Right lobe of liver (tissue), 6 donors: Measurements from ENCODE around the gene INMT. TPM values are rescaled to one million over a fixed set of nuclear protein-coding genes. Genes with fewer than 3 reads are reported as not detected.

Source experiments
- ATAC-seq, 4 donors: fragments of 200-7000 bp; cut with Tn5 transposase; one replicate each; pipeline ENCODE4 v1.9.1; 2020; ENCODE audit warnings: mild to moderate bottlenecking in 4 of 4, moderate library complexity in 4 of 4
- DNase-seq, 3 donors: peaks; one replicate each; pipeline ENCODE4 v3.0.0-alpha.2; 2020
- H3K27ac ChIP-seq, 3 donors: fragments of 200-600 bp; one replicate each; pipeline ENCODE4 v1.8.0; 2022
- H3K27me3 ChIP-seq, 2 donors: fragments of 200-600 bp; one replicate each; pipeline ENCODE4 v1.8.0; 2022
- H3K36me3 ChIP-seq, 4 donors: fragments of 200-600 bp; sonication (generic) in 1 of 4; one replicate each; pipeline versions ENCODE4 v1.5.1 to v1.8.0; 2017 to 2022; ENCODE audit warnings: control low read depth in 1 of 4
- H3K4me1 ChIP-seq, 4 donors: fragments of 200-600 bp; sonication (generic) in 1 of 4; one replicate each; pipeline versions ENCODE4 v1.5.1 to v1.8.0; 2017 to 2022; ENCODE audit warnings: control low read depth in 1 of 4
- H3K4me3 ChIP-seq, 3 donors: fragments of 200-600 bp; one replicate each; pipeline ENCODE4 v1.8.0; 2022
- H3K9me3 ChIP-seq, 4 donors: fragments of 200-600 bp; sonication (generic) in 1 of 4; one replicate each; pipeline versions ENCODE4 v1.5.1 to v1.8.0; 2017 to 2022; ENCODE audit warnings: control low read depth in 1 of 4
- POLR2A ChIP-seq: fragments of 450-650 bp; IDR thresholded peaks from one replicate; pipeline ENCODE4 v1.6.1; 2017; ENCODE audit warnings: antibody characterized with exemption, mild to moderate bottlenecking
- WGBS: methylation state at CpG from one replicate; pipeline ENCODE4 v1.1.6; 2018; ENCODE audit warnings: low coverage, low lambda C conversion rate; ENCODE audit not compliant: insufficient coverage; ENCODE audit errors: missing lambda C conversion rate; 5-methylcytosine and 5-hydroxymethylcytosine counted together
- intact Hi-C, 2 donors: fragments of 100-400 bp; cut with DNase I; formaldehyde crosslinking; loops; one replicate each; pipeline versions ENCODE4 v1.11.2 to v1.14.1; 2022
- total RNA-seq, 6 experiments: library from RNA; depleted of rRNA in 2 of 6; stranded (reverse); fragments of >200 nt in 2 of 6; fragmentation: NEBNext Ultra II Directional in 3 of 6; extraction: Animal tissue kit (Norgen Biotek cat#: 25700) in 3 of 6; gene quantifications; one replicate each; pipeline versions ENCODE4 v1.1.0 to v1.2.4, GENCODE V29; 2016 to 2023
- TF ChIP-seq, protein P1 (sequence below), 4 donors: fragments of 200-600 bp in 3 of 4; fragments of 450-650 bp in 1 of 4; IDR thresholded peaks; one replicate each; pipeline versions ENCODE4 v1.5.1 to v1.8.0; 2016 to 2022; ENCODE audit warnings: antibody characterized with exemption in 4 of 4, mild to moderate bottlenecking in 2 of 4
- donor health status: DM: no; HTN: yes; CAD: no.
- donor health status: DM: no; HTN: no; CAD: no.
- donor health status: DM: no; HTN: no; CAD: no.
- donor health status: DM: no; HTN: yes; CAD: no.
- donor health status: DM: no; HTN: yes; CAD: no.

Gene INMT
- total RNA-seq, 6 experiments from 2014 or later = 14.7 to 58.9 (median 35.5) TPM

DNA sequence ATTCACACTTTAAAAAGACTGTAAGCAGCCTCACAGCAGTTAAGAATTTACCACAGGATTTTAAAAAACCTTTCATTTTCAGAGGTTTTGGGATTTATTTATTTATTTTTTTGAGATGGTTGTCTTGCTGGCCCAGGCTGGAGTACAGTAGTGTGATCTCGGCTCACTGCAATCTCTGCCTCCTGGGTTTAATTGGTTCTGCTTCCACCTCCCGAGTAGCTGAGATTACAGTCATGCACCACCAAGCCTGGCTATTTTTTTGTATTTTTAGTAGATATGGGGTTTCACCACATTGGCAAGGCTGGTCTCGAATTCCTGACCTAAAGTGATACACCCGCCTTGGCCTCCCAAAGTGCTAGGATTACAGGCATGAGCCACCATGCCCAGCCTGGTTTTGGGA is 38.4 kb downstream of the INMT start:
- no peak for DNase-seq
- no peaks in the 10 kb centered on the region for H3K9me3 ChIP-seq
- TF ChIP-seq, protein P1, sequence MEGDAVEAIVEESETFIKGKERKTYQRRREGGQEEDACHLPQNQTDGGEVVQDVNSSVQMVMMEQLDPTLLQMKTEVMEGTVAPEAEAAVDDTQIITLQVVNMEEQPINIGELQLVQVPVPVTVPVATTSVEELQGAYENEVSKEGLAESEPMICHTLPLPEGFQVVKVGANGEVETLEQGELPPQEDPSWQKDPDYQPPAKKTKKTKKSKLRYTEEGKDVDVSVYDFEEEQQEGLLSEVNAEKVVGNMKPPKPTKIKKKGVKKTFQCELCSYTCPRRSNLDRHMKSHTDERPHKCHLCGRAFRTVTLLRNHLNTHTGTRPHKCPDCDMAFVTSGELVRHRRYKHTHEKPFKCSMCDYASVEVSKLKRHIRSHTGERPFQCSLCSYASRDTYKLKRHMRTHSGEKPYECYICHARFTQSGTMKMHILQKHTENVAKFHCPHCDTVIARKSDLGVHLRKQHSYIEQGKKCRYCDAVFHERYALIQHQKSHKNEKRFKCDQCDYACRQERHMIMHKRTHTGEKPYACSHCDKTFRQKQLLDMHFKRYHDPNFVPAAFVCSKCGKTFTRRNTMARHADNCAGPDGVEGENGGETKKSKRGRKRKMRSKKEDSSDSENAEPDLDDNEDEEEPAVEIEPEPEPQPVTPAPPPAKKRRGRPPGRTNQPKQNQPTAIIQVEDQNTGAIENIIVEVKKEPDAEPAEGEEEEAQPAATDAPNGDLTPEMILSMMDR (IDR thresholded peaks at IDR 0.05) = no peak
- TF ChIP-seq POLR2A = no peak
- H3K27me3 ChIP-seq = no peaks in the 10 kb centered on the region
- no peak overlapping the region for H3K4me3 ChIP-seq
- 89% methylated on average over 4 of the region's 4 CpGs for WGBS
- H3K27ac ChIP-seq = no peak overlapping the region
- H3K36me3 ChIP-seq = peaks cover 0 to 2% (median 0%) of the 10 kb centered on the region in 4 donors
- ATAC-seq = no peak
- intact Hi-C loops = no loop called here
- H3K4me1 ChIP-seq = no peaks in the 10 kb centered on the region

DNA sequence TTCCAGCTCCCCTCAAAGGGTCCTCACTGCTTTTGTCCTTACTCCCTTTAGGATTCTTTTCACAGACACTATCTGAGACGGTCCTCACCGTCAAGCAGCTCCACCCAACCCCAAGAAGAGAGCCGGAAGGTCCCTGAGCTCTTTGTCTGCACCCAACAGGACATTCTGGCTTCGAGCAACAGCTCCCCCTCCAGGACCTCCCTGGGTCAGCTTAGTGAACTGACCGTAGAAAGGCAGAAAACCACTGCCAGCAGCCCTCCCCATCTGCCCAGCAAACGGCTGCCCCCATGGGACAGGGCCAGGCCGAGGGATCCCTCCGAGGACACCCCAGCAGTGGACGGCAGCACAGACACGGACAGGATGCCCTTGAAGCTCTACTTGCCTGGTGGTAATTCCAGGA is 39.2 kb downstream of the INMT start:
- H3K4me3 ChIP-seq = no peak overlapping the region
- no peaks in the 10 kb centered on the region for H3K9me3 ChIP-seq
- no peak overlapping the region for H3K27ac ChIP-seq
- intact Hi-C loops = no loop called here
- ATAC-seq (peak in 1 of 4 donors; percentile 22), DNase-seq (no peak)
- no peaks in the 10 kb centered on the region for H3K27me3 ChIP-seq
- peaks cover 0 to 2% (median 0%) of the 10 kb centered on the region in 4 donors for H3K36me3 ChIP-seq
- peaks cover 0 to 1% (median 0%) of the 10 kb centered on the region in 4 donors for H3K4me1 ChIP-seq
- TF ChIP-seq, protein P1 (IDR thresholded peaks at IDR 0.05) = peak in 1 of 4 donors; percentile 6
- TF ChIP-seq POLR2A = no peak
- WGBS = 79% methylated on average over 4 of the region's 10 CpGs

DNA sequence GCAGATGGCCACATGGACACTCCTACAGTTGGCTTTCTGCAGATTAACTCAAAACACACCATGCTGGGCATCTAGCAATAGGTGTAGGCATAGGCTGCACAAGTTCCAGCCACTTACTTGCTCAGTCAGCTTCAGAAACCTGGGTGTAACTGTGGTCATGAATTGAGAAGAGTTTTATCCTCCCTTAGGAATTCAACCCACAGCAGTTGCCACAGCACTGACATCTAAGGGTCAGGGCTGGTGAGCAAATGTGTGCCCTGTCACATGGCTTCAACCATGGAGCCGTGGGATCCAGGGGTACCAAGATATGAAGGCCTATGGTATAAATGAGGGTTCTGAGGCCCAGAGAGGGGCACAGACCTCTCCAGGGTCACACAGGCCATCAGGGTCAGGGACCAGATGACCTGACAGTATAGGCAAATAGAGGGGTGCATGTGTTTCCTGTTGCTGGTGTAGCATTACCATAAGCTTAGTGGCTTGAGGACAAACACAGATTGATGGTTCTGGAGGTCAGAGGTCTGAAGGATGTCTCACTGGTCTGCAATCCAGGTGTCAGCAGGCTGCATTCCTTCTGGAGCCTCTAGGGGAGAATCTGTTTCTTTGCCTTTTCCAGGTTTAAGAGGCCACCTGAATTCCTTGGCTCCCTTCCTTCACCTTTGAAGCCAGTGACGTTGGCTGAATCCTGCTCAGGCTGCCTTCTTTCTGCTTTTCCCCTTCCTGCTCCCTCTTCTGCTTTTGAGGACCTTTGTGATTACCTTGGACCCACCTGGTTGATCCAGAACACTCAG is 43.4 kb downstream of the INMT start:
- TF ChIP-seq POLR2A = no peak
- TF ChIP-seq, protein P1 (IDR thresholded peaks at IDR 0.05) = no peak
- Histone ChIP-seq H3K27ac (no peak overlapping the region), H3K27me3 (no peaks in the 10 kb centered on the region), H3K9me3 (no peaks in the 10 kb centered on the region), H3K4me1 (peaks cover 0 to 13% (median 3%) of the 10 kb centered on the region in 4 donors), H3K36me3 (no peaks in the 10 kb centered on the region), H3K4me3 (no peak overlapping the region)
- no peak for ATAC-seq
- WGBS = no CpG with 5 or more reads among the region's 2 CpGs
- DNase-seq = no peak
- intact Hi-C loops = no loop called here

DNA sequence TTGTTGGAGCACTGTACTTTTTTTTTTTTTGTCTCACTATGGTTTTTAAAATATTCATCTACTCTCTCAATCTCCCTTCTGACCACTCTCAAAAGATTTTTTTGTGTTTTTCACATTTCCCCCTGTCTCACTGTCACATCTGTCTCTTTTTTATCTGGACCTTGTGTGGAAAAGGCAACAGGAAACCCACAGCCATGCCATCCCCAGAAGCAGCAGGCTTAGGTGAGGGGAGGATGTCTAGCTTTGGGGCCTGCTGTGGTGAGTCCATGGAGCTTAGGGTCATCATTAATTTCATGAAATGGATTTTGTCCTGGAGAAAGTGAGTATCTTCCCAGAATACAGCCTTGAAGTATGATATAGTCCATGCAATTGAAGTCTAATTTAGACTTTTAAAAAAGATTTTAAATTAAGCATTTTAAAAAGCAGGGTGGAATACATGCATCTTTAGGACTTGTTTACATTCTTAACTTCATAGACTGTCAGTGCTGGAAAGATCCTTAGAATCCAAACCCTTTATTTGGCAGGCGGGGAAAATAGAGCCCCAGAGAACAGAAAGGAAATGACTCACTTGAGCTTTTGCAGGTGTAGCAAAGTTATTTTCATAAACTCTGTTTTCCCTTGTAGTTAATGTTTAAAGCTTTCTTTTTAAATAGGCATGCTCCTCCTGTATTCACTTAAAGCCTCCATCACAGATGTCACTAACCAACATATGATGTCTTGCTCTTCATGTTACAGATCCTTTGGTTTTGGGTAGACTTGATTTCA is 44.4 kb downstream of the INMT start:
- peaks cover 0 to 13% (median 3%) of the 10 kb centered on the region in 4 donors for H3K4me1 ChIP-seq
- no peak overlapping the region for H3K4me3 ChIP-seq
- DNase-seq (no peak), ATAC-seq (peak in 1 of 4 donors; percentile 59)
- WGBS = 69% methylated on average over 1 of the region's 1 CpG
- peak overlapping the region in 1 of 3 donors; percentile 7 for H3K27ac ChIP-seq
- no peaks in the 10 kb centered on the region for H3K36me3 ChIP-seq
- no peaks in the 10 kb centered on the region for H3K9me3 ChIP-seq
- no peaks in the 10 kb centered on the region for H3K27me3 ChIP-seq
- no peak for TF ChIP-seq POLR2A
- TF ChIP-seq, protein P1 (IDR thresholded peaks at IDR 0.05) = no peak
- intact Hi-C loops = no loop called here
